SK-N-SH (cell line): ENCODE measurements around the gene PDE4D. TPM values are rescaled to one million over a fixed set of nuclear protein-coding genes. Genes with fewer than 3 reads are reported as not detected.

Source experiments
- CTCF ChIA-PET: fragments of 300-600, 350-600 bp; formaldehyde crosslinking; extraction: SDS; loops from one replicate; lab custom pipeline; 2021; lab: Yijun Ruan, JAX
- POLR2A ChIA-PET: fragments of 350-600 bp; sonication (Branson Sonifier 250); formaldehyde crosslinking; extraction: SDS; loops from one replicate; lab custom pipeline; 2020; ENCODE audit warnings: antibody characterized with exemption, inconsistent platforms; lab: Yijun Ruan, JAX
- DNase-seq: peaks from one replicate; pipeline ENCODE4 v3.0.0; 2012
- H2AFZ ChIP-seq: fragments of 200-600 bp; sonication (generic); 2 replicates; pipeline ENCODE4 v1.8.1; 2016; ENCODE audit warnings: antibody characterized with exemption, mild to moderate bottlenecking, low read depth
- H3F3A ChIP-seq: fragments of 200-600 bp; sonication (generic); replicated peaks from 2 replicates; pipeline ENCODE3; 2016; ENCODE audit warnings: antibody characterized with exemption, mild to moderate bottlenecking; ENCODE audit not compliant: insufficient read depth
- H3K27ac ChIP-seq, 2 experiments: fragments of 200-500 bp in 1 of 2; fragments of 200-600 bp in 1 of 2; sonication (Bioruptor generic) in 1 of 2; sonication (generic), shearing (Covaris generic) in 1 of 2; 2 replicates each; pipeline versions ENCODE4 v1.5.1 to v1.6.1; 2014 to 2016; ENCODE audit warnings: low read depth in 2 of 2, inconsistent platforms in 1 of 2, low read length in 1 of 2, mild to moderate bottlenecking in 1 of 2, mixed read lengths in 1 of 2
- H3K27me3 ChIP-seq: fragments of 200-600 bp; sonication (generic), shearing (Covaris generic); 2 replicates; pipeline ENCODE4 v1.6.1; 2016; ENCODE audit warnings: mixed run types; ENCODE audit not compliant: insufficient read depth
- H3K36me3 ChIP-seq, 2 experiments: fragments of 200-500 bp in 1 of 2; fragments of 200-600 bp in 1 of 2; sonication (Bioruptor generic) in 1 of 2; sonication (generic) in 1 of 2; replicated peaks in 1 of 2; 2 replicates each; pipeline versions ENCODE3 to v1.5.1; 2014 to 2016; ENCODE audit warnings: low read length in 1 of 2, mild to moderate bottlenecking in 1 of 2; ENCODE audit not compliant: insufficient read depth in 2 of 2, control insufficient read depth in 1 of 2
- H3K4me1 ChIP-seq, 2 experiments: fragments of 200-500 bp in 1 of 2; fragments of 200-600 bp in 1 of 2; sonication (Bioruptor generic) in 1 of 2; sonication (generic), shearing (Covaris generic) in 1 of 2; 2 replicates each; pipeline versions ENCODE4 v1.5.1 to v1.6.1; 2014 to 2016; ENCODE audit warnings: low read depth in 1 of 2, low read length in 1 of 2, mixed run types in 1 of 2; ENCODE audit not compliant: insufficient read depth in 2 of 2, control insufficient read depth in 1 of 2
- H3K4me2 ChIP-seq: fragments of 200-600 bp; sonication (generic), shearing (Covaris generic); 2 replicates; pipeline ENCODE4 v1.6.1; 2017; ENCODE audit warnings: mixed run types
- H3K4me3 ChIP-seq, 2 experiments: fragments of 200-500 bp in 1 of 2; fragments of 200-600 bp in 1 of 2; sonication (Bioruptor generic) in 1 of 2; sonication (generic), shearing (Covaris generic) in 1 of 2; 2 replicates each; pipeline versions ENCODE4 v1.5.1 to v1.8.1; 2014 to 2016; ENCODE audit warnings: low read depth in 2 of 2, inconsistent platforms in 1 of 2, low read length in 1 of 2, mild to moderate bottlenecking in 1 of 2, mixed read lengths in 1 of 2, moderate library complexity in 1 of 2
- H3K79me2 ChIP-seq: fragments of 200-600 bp; sonication (generic); 2 replicates; pipeline ENCODE4 v1.8.1; 2017; ENCODE audit warnings: mild to moderate bottlenecking; ENCODE audit not compliant: insufficient read depth
- H3K9ac ChIP-seq: fragments of 200-600 bp; sonication (generic); 2 replicates; pipeline ENCODE4 v1.6.1; 2017; ENCODE audit warnings: mixed run types
- H3K9me2 ChIP-seq: fragments of 200-600 bp; sonication (generic); 2 replicates; pipeline ENCODE4 v1.6.1; 2017; ENCODE audit warnings: mixed run types
- H3K9me3 ChIP-seq: fragments of 200-600 bp; sonication (generic); 2 replicates; pipeline ENCODE4 v1.6.1; 2017; ENCODE audit warnings: mixed run types, mild to moderate bottlenecking, moderate library complexity
- H4K20me1 ChIP-seq: fragments of 200-600 bp; sonication (generic); 2 replicates; pipeline ENCODE4 v1.6.1; 2017; ENCODE audit warnings: mild to moderate bottlenecking, mixed run types; ENCODE audit not compliant: insufficient read depth
- CHD2 ChIP-seq: fragments of 150-350 bp; IDR thresholded peaks from 2 replicates; pipeline ENCODE4 v1.6.1; 2018; ENCODE audit warnings: low read length; ENCODE audit not compliant: partially characterized antibody
- EZH2phosphoT487 ChIP-seq: fragments of 200-600 bp; sonication (generic); IDR thresholded peaks from 2 replicates; pipeline ENCODE4 v1.6.1; 2017; ENCODE audit warnings: low read depth, mixed run types, mild to moderate bottlenecking, antibody characterized with exemption, moderate library complexity, borderline replicate concordance
- IRF3 ChIP-seq: fragments of 150-350 bp; IDR thresholded peaks from 2 replicates; pipeline ENCODE4 v1.6.1; 2016; ENCODE audit warnings: mild to moderate bottlenecking, low read depth, low read length
- MAX ChIP-seq: IDR thresholded peaks from 2 replicates; pipeline ENCODE4 v1.4.0; 2012; ENCODE audit warnings: low read depth
- MXI1 ChIP-seq: IDR thresholded peaks from 2 replicates; pipeline ENCODE4 v1.6.1; 2012; ENCODE audit warnings: mild to moderate bottlenecking, low read depth, low read length, improper control_type of control experiment
- NRF1 ChIP-seq: IDR thresholded peaks from 2 replicates; pipeline ENCODE4 v1.6.1; 2012; ENCODE audit warnings: low read depth, mild to moderate bottlenecking, low read length
- PBX3 ChIP-seq: IDR thresholded peaks from 2 replicates; pipeline ENCODE4; 2012
- POLR2AphosphoS5 ChIP-seq: IDR thresholded peaks from 2 replicates; pipeline ENCODE4 v1.6.1; 2012; ENCODE audit warnings: low read depth, low read length
- RFX5 ChIP-seq: IDR thresholded peaks from 2 replicates; pipeline ENCODE4 v1.6.1; 2012; ENCODE audit warnings: mild to moderate bottlenecking, improper control_type of control experiment, low read length
- TEAD4 ChIP-seq: IDR thresholded peaks from 2 replicates; pipeline ENCODE4 v1.4.0; 2012; ENCODE audit warnings: mild to moderate bottlenecking, borderline replicate concordance; ENCODE audit not compliant: insufficient read depth
- ZBTB33 ChIP-seq: IDR thresholded peaks from 2 replicates; pipeline ENCODE4 v1.4.0; 2012; ENCODE audit warnings: low read depth, borderline replicate concordance
- WGBS: methylation state at CpG from one replicate; pipeline ENCODE4 v1.1.6; 2017; ENCODE audit warnings: low lambda C conversion rate; 5-methylcytosine and 5-hydroxymethylcytosine counted together
- polyA plus RNA-seq, 3 experiments: library from polyadenylated mRNA; depleted of rRNA; stranded (reverse); fragments of >200 nt; gene quantifications; 2 replicates each; pipeline ENCODE4 v1.2.3, GENCODE V29; 2012

The PDE4D gene
- polyA plus RNA-seq, 1 of the 3 experiments (the other 2 are of a cell fraction): 2.4 TPM

- 69% methylated on average over 3 of the region's 3 CpGs for WGBS
- no peaks in the 10 kb centered on the region for H3K9me2 ChIP-seq
- POLR2A ChIA-PET: no interaction called here
- peaks cover 3 to 4% of the 10 kb centered on the region in 2 experiments; a peak in 3 of 4 replicates for H3K4me1 ChIP-seq
- TF ChIP-seq RFX5 (no peak), POLR2AphosphoS5 (no peak), MAX (0 out of 2 replicates have a peak, but pooled peaks have one; percentile 22), ZBTB33 (no peak)
- H4K20me1 ChIP-seq: no peaks in the 10 kb centered on the region
- H3K79me2 ChIP-seq: no peaks in the 10 kb centered on the region
- no peak overlapping the region for H3K9ac ChIP-seq
- CTCF ChIA-PET: no interaction called here
- H3K4me3 ChIP-seq: no peak overlapping the region
- no peaks in the 10 kb centered on the region for H3K27me3 ChIP-seq
- peak overlapping the region in 1 of 2 experiments; percentile 19; a peak in 2 of 4 replicates for H3K27ac ChIP-seq
- no peaks in the 10 kb centered on the region for H3K36me3 ChIP-seq
- no peak for DNase-seq
- no peaks in the 10 kb centered on the region for H3K9me3 ChIP-seq
- H3K4me2 ChIP-seq: no peak overlapping the region
- H3F3A ChIP-seq: peaks cover 20% of the 10 kb centered on the region
- no peak overlapping the region; the same call in 1 of the 2 replicates for H2AFZ ChIP-seq
Measured at GRCh38 chr5:59592101-59592500, 301.4 kb downstream of the PDE4D start.

GRCh38 chr5:59591162-59591561 lies 302.4 kb downstream of the PDE4D start:
- H4K20me1 ChIP-seq: no peaks in the 10 kb centered on the region
- no peak overlapping the region for H3K9ac ChIP-seq
- peaks cover 0 to 7% of the 10 kb centered on the region in 2 experiments; a peak in 3 of 4 replicates for H3K4me1 ChIP-seq
- H3K36me3 ChIP-seq: no peaks in the 10 kb centered on the region
- no peak for DNase-seq
- H3K9me3 ChIP-seq: no peaks in the 10 kb centered on the region
- no peaks in the 10 kb centered on the region for H3K27me3 ChIP-seq
- CTCF ChIA-PET: no interaction called here
- H3K4me2 ChIP-seq: no peak overlapping the region
- no peak overlapping the region for H3K27ac ChIP-seq
- H2AFZ ChIP-seq: no peak overlapping the region
- H3K4me3 ChIP-seq: no peak overlapping the region
- POLR2A ChIA-PET: no interaction called here
- no peaks in the 10 kb centered on the region for H3K79me2 ChIP-seq
- TF ChIP-seq TEAD4 (no peak), CHD2 (no peak), MXI1 (no peak), PBX3 (no peak), EZH2phosphoT487 (no peak), IRF3 (no peak), POLR2AphosphoS5 (no peak), NRF1 (no peak)
- TF ChIP-seq, all 33 proteins: peak for 0
- Histone ChIP-seq H3F3A (peaks cover 13% of the 10 kb centered on the region), H3K9me2 (no peaks in the 10 kb centered on the region)
